ENCODE results near the gene YY2. TPM values are rescaled to one million over a fixed set of nuclear protein-coding genes. Genes with fewer than 3 reads are reported as not detected.

Gene YY2
- polyA plus RNA-seq, 3 donors: 0.09 to 0.17 (median 0.12) TPM

- H3K27me3 Mint-ChIP-seq (ENCODE audit: low read depth in 3 of 3): peaks cover 0 to 9% (median 0%) of the 10 kb centered on the region in 3 donors
- H3K4me2 ChIP-seq (replicated peaks; ENCODE audit: extremely low read depth, low read length, poor library complexity, severe bottlenecking): no peak overlapping the region
- H3K9me3 ChIP-seq (replicated peaks in 1 of 2; ENCODE audit: control insufficient read depth in 1 of 2, insufficient read depth in 1 of 2, low read length in 2 of 2): no peaks in the 10 kb centered on the region
- intact Hi-C loops (cut with micrococcal nuclease): no loop called here
- no peak for DNase-seq
- H3K4me1 ChIP-seq (ENCODE audit: control insufficient read depth in 1 of 2, insufficient read depth in 2 of 2, low read length in 2 of 2): no peaks in the 10 kb centered on the region
- H3K9ac ChIP-seq (ENCODE audit: insufficient read depth, low read length, poor library complexity, severe bottlenecking): no peak overlapping the region
- H2AFZ ChIP-seq (ENCODE audit: insufficient read depth, low read depth, low read length, poor library complexity, severe bottlenecking): no peak overlapping the region
- H3K36me3 Mint-ChIP-seq: peaks cover 3 to 4% of the 10 kb centered on the region in 2 donors
- no peak overlapping the region for H3K27ac Mint-ChIP-seq
- TF ChIP-seq, protein P1, sequence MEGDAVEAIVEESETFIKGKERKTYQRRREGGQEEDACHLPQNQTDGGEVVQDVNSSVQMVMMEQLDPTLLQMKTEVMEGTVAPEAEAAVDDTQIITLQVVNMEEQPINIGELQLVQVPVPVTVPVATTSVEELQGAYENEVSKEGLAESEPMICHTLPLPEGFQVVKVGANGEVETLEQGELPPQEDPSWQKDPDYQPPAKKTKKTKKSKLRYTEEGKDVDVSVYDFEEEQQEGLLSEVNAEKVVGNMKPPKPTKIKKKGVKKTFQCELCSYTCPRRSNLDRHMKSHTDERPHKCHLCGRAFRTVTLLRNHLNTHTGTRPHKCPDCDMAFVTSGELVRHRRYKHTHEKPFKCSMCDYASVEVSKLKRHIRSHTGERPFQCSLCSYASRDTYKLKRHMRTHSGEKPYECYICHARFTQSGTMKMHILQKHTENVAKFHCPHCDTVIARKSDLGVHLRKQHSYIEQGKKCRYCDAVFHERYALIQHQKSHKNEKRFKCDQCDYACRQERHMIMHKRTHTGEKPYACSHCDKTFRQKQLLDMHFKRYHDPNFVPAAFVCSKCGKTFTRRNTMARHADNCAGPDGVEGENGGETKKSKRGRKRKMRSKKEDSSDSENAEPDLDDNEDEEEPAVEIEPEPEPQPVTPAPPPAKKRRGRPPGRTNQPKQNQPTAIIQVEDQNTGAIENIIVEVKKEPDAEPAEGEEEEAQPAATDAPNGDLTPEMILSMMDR (IDR thresholded peaks at IDR 0.05): no peak
- H3K4me3 ChIP-seq (replicated peaks in 1 of 3; ENCODE audit: low read depth in 2 of 3, low read length in 3 of 3): no peak overlapping the region
- no peaks in the 10 kb centered on the region for H4K20me1 ChIP-seq (ENCODE audit: insufficient read depth, low read length)
- no peaks in the 10 kb centered on the region for H3K4me1 Mint-ChIP-seq
- H3K27me3 ChIP-seq (ENCODE audit: control insufficient read depth in 2 of 2, insufficient read depth in 2 of 2, low read length in 2 of 2): no peaks in the 10 kb centered on the region
- H3K4me3 Mint-ChIP-seq: no peak overlapping the region
- peaks cover 0 to 4% of the 10 kb centered on the region in 2 donors for H3K36me3 ChIP-seq (replicated peaks in 1 of 2; ENCODE audit: control insufficient read depth in 1 of 2, insufficient read depth in 2 of 2, low read length in 2 of 2)
- no peak overlapping the region for H3K27ac ChIP-seq (ENCODE audit: low read depth in 1 of 2, low read length in 2 of 2)
- peaks cover 0 to 2% (median 0%) of the 10 kb centered on the region in 7 donors for H3K9me3 Mint-ChIP-seq
- H3K79me2 ChIP-seq (ENCODE audit: insufficient read depth, low read length): no peaks in the 10 kb centered on the region
Measured at GRCh38 chrX:21865436-21865835, 9.6 kb downstream of the YY2 start.

DNA sequence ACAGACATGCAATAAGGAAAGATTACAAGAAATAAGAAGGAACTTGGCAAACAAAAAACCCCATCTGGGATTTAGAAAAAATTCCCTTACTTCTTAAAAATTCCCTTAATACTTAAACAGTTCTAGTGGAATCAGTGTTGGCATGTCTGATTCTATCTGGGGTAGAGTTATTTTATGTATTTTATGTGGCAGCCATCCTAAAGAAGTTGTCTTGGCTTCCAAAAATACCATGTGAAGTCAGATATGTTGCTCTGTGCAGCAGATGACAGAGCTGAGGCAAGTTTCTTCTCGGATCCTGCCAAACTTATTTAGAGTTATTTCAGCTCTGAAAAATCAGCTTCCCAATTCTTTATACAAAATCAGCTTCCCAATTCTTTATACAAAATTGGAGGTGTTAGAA lies 14.7 kb downstream of the YY2 start:
- DNase-seq: no peak
- Histone ChIP-seq H3K4me2 (replicated peaks; ENCODE audit: extremely low read depth, low read length, poor library complexity, severe bottlenecking) (no peak overlapping the region), H2AFZ (ENCODE audit: insufficient read depth, low read depth, low read length, poor library complexity, severe bottlenecking) (no peak overlapping the region), H3K9ac (ENCODE audit: insufficient read depth, low read length, poor library complexity, severe bottlenecking) (no peak overlapping the region), H3K79me2 (ENCODE audit: insufficient read depth, low read length) (no peaks in the 10 kb centered on the region), H3K4me3 (replicated peaks in 1 of 3; ENCODE audit: low read depth in 2 of 3, low read length in 3 of 3) (no peak overlapping the region), H3K9me3 (replicated peaks in 1 of 2; ENCODE audit: control insufficient read depth in 1 of 2, insufficient read depth in 1 of 2, low read length in 2 of 2) (no peaks in the 10 kb centered on the region), H4K20me1 (ENCODE audit: insufficient read depth, low read length) (no peaks in the 10 kb centered on the region), H3K36me3 (replicated peaks in 1 of 2; ENCODE audit: control insufficient read depth in 1 of 2, insufficient read depth in 2 of 2, low read length in 2 of 2) (peaks cover 0 to 4% of the 10 kb centered on the region in 2 donors), H3K27me3 (ENCODE audit: control insufficient read depth in 2 of 2, insufficient read depth in 2 of 2, low read length in 2 of 2) (no peaks in the 10 kb centered on the region), H3K27ac (ENCODE audit: low read depth in 1 of 2, low read length in 2 of 2) (no peak overlapping the region), H3K4me1 (ENCODE audit: control insufficient read depth in 1 of 2, insufficient read depth in 2 of 2, low read length in 2 of 2) (no peaks in the 10 kb centered on the region)
- intact Hi-C loops (cut with micrococcal nuclease): no loop called here
- Mint-ChIP-seq H3K4me1 (no peaks in the 10 kb centered on the region), H3K36me3 (peaks cover 2 to 9% of the 10 kb centered on the region in 2 donors), H3K9me3 (no peaks in the 10 kb centered on the region), H3K4me3 (no peak overlapping the region), H3K27me3 (ENCODE audit: low read depth in 3 of 3) (peaks cover 0 to 11% (median 0%) of the 10 kb centered on the region in 3 donors), H3K27ac (no peak overlapping the region)
- TF ChIP-seq, protein P1 (IDR thresholded peaks at IDR 0.05): no peak
- no CpG with 5 or more reads among the region's 1 CpG for WGBS (ENCODE audit: insufficient coverage)
